ENCODE results near the gene RILP.

RILP gene

DNA sequence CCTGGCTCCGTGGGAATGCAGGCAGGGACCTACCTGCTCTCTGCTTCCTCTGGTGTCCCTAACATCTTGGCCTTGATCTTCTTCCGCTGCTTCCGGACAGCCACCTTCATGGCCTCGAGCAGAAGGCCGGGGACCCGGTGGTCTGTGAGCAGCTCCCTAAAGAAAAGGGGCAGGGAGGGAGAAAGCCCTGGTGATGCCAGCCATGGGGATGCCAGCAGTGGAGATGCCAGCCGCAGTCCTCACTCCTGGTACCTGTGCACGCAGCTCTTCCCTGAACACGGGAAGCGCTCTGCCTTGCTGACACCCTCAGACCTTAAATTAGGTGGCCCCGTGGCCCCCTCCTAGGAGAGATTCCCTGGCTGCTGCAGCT, 1.9 kb downstream of the RILP start:
- DNase-seq = no peak

GRCh38 chr17:1646199-1646875, 3.3 kb downstream of the RILP start:
- DNase-seq = no peak

DNA sequence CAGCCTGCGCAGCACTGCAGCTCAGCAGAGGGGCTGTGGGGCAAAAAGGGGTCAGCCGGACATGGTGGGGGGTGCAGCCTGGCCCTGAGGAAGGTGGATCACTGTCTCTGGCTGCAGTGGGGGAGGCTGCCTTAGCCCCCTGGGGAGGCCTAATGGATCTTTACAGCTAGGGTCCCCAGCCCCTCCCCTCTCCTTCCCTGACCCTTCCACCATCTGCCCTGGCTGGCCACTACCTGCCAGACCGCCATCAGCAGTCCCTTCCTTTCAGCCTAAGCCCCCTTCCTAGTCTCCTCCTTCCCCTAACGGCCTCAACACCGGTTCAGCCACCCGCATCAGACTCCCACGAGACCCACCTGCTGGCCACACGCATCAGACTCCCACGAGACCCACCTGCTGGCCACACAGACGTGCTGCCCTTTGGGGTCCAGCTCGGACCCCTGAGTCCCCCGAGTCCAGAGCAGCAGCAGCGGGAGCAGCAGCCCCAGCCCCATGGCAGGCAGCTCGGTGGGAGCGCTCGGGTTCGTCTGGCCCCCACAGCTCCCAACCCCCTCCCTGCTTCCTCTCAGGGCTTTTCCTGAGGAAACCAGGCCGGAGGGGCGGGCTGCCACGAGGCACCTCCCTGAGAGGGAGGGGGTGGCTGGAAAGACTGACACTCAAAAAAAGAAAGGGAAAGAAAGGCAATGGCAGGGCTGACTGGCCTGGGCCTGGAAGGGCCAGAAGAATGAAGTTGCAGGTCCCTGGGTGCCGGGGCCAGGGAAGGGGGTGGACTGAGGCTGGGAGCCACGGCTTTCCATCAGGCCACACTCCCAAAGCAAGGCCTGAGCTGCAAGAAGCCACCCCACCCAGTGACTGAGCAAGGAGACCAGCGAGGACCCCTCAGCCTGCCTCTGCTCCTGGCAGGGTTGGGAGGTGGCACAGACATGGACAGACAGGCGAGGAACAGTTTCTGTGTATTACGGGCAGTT, 4.2 kb downstream of the RILP start, which contains the start of gene SCARF1:
Gene SCARF1 (minus strand): TSS at position 526 of the 965 bp plus-strand sequence. CDS start 35 bp downstream, at position 491.
- DNase-seq = no peak

DNA sequence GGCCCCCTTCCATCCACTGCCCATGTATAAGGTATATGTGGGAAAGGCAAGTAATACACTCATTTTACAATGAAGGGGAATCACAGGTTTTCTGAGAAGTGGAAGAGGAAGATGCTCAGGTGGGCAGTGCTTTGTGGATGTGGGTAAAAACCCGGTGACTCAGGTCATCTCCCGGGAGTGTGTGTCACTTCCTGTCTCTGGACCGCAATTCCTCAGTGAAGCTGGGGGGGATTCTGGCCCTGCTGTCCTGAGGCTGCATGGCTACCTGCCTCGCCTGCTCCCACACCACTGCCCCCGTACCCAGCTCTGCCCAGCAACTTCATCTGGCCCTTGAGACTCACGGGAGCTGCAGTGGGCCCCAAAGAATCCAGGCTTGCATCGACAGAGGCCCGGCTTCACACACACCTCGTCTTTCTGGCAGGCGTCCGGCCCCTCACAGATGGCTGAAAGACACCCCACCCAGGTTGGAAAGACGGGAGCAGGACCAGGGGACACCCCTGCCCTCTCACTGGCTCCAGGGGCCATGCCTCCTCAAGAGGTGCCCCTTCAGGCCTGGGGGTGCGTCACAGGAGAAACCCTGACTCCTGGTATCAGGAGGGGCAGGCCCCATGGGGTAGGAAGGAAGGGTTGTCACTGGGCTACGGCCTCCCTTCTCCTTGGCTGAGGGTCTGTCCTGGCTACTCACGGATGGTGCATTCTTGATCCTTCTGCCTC, 5.0 kb downstream of the RILP start:
- DNase-seq = peak; percentile 22

DNA sequence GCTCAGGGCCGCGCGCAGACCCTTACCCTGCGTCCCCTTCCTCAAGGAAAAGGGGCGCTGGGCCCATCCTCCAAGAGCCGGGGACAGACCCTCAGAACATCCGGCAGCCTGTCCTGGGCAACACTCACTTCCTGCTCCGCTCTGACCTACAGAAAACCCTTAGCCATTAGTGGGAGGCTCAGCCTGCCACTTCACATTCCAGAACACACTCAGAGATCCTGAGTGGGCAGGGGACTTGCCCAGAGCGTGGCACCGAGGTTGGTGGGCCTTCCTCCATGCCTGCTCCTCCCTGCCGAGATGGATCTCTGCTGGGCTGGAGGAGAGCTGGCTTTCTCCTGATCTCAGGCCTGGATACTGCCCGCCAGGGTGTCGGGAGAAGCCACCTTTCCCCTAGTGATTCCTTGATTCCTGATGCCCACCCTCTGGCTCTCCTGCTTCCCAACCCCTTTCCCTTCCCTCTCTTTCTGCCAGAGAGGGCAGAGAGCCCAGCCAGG, 5.6 kb downstream of the RILP start:
- DNase-seq = no peak

GRCh38 chr17:1643293-1643998, 6.2 kb downstream of the RILP start:
- DNase-seq = no peak

DNA sequence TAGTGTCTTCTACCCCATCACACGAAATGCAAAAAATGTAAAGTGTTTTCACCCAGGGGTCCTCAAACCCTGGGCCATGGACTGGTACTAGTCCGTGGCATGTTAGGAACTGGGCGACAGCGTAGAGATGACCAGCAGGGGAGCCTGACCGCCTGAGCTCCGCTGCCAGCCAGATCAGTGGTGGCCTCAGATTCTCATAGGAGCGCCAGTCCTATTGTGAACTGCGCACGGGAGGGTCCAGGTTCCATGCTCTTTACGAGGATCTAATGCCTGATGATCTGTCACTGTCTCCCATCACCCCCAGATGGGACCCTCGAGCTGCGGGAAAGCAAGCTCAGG, 8.6 kb downstream of the RILP start:
- no peak for DNase-seq

- DNase-seq = no peak
Measured at GRCh38 chr17:1640329-1641064, 9.2 kb downstream of the RILP start.

- no peak for DNase-seq
Measured at GRCh38 chr17:1639549-1640180, 10.0 kb downstream of the RILP start.

DNA sequence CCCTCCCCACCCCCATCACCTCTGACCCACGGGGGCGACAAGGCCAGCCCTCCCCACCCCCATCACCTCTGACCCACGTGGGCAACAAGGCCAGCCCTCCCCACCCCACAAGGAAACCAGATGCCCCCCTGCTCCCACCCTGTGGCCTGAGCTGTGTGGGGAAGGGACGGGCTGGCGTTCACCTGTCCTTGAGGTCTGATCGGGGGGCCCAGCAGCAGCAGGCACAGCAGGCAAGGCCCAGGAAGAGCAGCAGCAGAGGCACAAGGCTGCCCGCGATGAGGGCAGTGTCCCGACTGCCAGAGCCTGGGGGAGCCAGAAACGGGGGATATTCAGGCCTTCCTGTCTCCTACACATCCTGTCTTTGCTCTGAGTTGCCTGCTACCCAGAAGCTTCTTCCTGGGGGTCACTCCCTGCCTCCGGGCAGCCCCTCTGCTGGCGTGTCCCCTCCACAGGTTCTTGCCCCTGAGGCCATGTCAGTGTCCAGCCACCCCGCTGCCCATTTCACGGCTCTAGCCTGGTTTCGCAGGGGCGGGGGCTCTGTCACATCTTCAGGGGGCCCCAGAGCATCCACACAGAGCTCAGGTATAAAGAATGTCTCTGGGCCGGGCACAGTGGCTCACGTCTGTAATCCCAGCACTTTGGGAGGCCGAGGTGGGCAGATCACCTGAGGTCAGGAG, 10.9 kb downstream of the RILP start:
- no peak for DNase-seq

- no peak for DNase-seq
Measured at GRCh38 chr17:1638171-1638590, 11.5 kb downstream of the RILP start.

GRCh38 chr17:1636732-1637285, 12.9 kb downstream of the RILP start:
- no peak for DNase-seq

DNA sequence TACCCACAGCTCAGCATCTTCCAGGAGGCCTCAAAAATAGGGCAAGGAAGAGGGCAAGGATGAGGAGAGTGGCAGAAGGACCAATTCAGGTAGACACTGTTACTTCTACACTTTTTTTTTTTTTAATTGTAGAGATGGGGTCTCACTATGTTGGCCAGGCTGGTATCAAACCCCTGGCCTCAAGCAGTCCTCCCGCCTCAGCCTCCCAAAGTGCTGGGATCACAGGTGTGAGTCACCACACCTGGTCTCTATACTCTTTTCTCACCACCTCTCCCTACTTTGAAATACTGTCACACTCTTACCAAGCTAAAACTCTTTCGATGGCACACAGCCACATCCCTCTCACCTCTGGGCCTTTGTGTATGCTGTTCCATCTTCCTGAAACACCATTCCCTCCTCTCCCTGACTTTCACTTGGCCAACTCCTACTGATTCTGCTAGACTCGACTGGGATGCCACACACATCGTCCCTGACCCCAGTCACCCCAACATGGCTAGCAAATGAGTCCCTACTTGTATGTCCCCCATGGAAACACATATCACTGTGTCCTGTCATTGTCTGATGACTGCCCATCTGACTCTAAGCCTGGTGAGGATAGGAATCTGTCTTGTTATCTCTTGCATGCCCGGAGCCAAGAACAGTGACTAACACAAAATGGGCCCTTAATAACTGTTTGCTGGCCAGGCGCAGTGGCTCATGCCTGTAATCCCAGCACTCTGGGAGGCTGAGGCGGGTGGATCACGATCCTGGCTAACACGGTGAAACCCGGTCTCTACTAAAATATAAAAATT, 13.8 kb downstream of the RILP start:
- no peak for DNase-seq

- DNase-seq = no peak
Measured at GRCh38 chr17:1634841-1635650, 14.6 kb downstream of the RILP start.

DNA sequence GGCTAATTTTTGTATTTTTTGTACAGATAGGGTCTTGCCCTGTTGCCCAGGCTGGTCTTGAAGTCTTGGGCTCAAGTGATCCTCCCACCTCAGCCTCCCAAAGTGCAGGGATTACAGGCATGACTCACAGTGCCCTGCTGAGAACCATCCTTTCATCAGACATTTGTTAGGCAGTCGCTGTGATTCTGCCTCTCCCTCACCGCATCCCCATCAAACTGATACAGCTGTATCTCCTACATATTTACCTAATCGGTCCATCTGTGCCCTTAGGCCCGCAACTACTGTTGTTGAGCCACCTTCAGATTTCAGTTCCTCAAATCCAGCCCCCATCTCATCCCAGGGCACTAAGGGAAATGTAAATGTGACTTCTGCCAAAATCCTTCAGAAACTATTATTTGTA, 19.0 kb downstream of the RILP start:
- no peak for DNase-seq

DNA sequence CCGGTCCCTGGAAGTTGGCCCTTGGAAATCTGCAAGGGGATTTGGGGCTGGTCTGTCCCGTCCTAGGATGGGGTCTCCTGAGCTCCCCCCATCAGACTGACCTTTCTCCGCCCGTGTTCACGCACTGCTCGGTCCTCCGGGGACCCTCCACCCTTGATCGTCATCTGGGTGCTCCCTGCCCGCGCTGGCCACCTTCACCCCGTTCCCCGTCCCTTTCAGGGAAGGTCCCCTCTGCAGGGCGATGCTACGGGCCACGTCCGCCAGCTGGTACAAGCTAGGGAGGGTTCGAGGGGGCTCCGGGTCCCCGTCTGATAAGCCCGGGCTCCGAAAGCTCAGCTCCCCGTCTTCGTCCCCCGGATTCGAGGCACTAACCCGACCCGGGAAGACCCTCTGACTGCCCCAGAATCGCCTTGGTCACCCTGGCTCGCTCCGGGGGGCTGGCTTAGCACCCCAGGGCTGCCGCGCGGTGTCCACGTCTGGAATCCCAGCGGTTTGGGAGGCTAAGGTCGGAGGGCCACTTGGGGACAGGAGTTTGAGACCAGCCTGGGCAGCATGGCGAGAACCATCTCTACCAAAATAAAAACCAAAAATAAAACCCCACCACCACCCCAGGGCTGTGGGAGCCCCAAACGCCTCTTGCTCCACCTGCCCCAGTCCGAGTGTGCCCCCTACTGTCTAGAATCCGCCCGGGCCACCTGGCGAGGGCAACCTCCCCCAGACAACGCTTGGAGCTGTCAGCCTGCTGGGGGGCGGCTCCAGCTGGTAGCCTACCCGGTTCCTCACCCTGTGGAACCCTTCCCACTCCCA, 20.0 kb downstream of the RILP start:
- no peak for DNase-seq

GRCh38 chr17:1628856-1629503, 20.7 kb downstream of the RILP start:
- peak; percentile 81 for DNase-seq

Data from HCEC 1CT (cell line).